ENCODE data around the gene TLR2. TPM values are rescaled to one million over a fixed set of nuclear protein-coding genes. Genes with fewer than 3 reads are reported as not detected.

The TLR2 gene
- total and polyA plus RNA-seq, 2 of the 4 experiments (the other 2 are of a cell fraction) = under 0.01 to 0.03 TPM

DNA sequence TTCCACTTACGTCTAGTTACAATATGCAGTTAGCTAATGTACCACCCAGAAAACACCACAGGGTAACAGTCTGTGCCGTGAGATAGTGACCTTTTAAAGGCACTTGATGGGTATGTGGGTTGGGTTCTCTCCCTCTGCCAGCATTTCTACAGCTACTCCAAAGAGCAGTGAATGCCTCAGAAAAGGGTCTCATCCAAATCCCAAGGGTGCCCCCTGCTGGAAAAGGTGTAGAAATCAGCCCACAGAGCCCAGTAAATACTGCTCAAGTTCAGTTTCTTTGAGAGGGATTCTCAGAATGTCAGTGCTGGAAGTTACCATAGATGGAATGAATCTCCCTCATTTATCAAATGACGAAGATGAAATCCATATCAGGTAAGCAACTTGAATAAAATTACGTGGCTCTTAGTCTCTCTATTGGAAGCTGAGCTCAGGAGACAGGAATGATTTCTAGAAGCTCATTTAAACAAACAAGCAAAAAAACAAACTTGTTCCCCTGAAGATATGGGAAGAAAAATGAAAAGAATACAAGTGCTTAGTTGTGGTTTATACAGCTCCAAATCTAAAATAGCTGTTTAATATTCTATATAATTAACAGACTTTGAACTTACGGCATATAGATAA, 66.2 kb downstream of the TLR2 start:
- in situ Hi-C loops (cut with MboI; ENCODE audit: low sequenced_read_pairs) = no loop called here

More for the DNA sequence above, 66.2 kb downstream of the TLR2 start:
- Histone ChIP-seq H3K9me1 (ENCODE audit: insufficient read depth, low read length) (no peaks in the 10 kb centered on the region), H4K8ac (ENCODE audit: low read depth in 2 of 2, low read length in 2 of 2) (no peak overlapping the region), H3K4me2 (ENCODE audit: low read depth, low read length) (no peak overlapping the region), H2AFZ (replicated peaks; ENCODE audit: low read length, poor library complexity) (no peak overlapping the region), H3K14ac (replicated peaks; ENCODE audit: low read depth, low read length) (no peak overlapping the region), H3K79me1 (ENCODE audit: low read depth in 1 of 2, low read length in 2 of 2) (no peaks in the 10 kb centered on the region), H3K4ac (ENCODE audit: low read depth, low read length) (no peak overlapping the region), H3K27me3 (ENCODE audit: control insufficient read depth, insufficient read depth, low read length) (no peaks in the 10 kb centered on the region; the same call in 1 of the 2 replicates), H2BK120ac (ENCODE audit: low read depth, low read length) (no peak overlapping the region), H4K20me1 (ENCODE audit: insufficient read depth, low read length) (no peaks in the 10 kb centered on the region), H4K5ac (ENCODE audit: low read depth, low read length) (no peak overlapping the region), H3K18ac (ENCODE audit: low read depth, low read length) (no peak overlapping the region), H2AK9ac (replicated peaks; ENCODE audit: low read depth, low read length, poor library complexity) (no peak overlapping the region), H3K4me3 (ENCODE audit: insufficient read depth, low read depth, low read length) (no peak overlapping the region), H3K4me1 (ENCODE audit: control insufficient read depth, insufficient read depth, low read length) (no peaks in the 10 kb centered on the region), H3K9ac (ENCODE audit: low read depth, low read length) (no peak overlapping the region), H3K9me3 (ENCODE audit: control insufficient read depth, insufficient read depth, low read length) (no peaks in the 10 kb centered on the region), H4K91ac (ENCODE audit: insufficient read depth, low read depth, low read length) (no peak overlapping the region), H3K36me3 (ENCODE audit: control insufficient read depth, insufficient read depth, low read length) (no peaks in the 10 kb centered on the region), H3K27ac (ENCODE audit: insufficient read depth, low read length) (no peak overlapping the region), H3K56ac (ENCODE audit: extremely low read depth, insufficient read depth, low read length) (no peak overlapping the region), H2BK20ac (ENCODE audit: low read depth, low read length) (no peak overlapping the region), H2AK5ac (ENCODE audit: low read depth, low read length) (no peak overlapping the region), H2BK15ac (ENCODE audit: low read depth, low read length) (no peak overlapping the region), H3K23ac (ENCODE audit: low read depth, low read length) (no peak overlapping the region), H2BK5ac (ENCODE audit: low read depth, low read length, poor library complexity, severe bottlenecking) (no peak overlapping the region)
- TF ChIP-seq RFX5 (IDR thresholded peaks at IDR 0.05; ENCODE audit: low read depth, low read length) (no peak), RCOR1 (IDR thresholded peaks at IDR 0.05; ENCODE audit: insufficient replicate concordance, low read length) (no peak), FOS (IDR thresholded peaks at IDR 0.05; ENCODE audit: low read depth, low read length) (no peak), CHD1 (IDR thresholded peaks at IDR 0.05; ENCODE audit: low read depth, low read length) (no peak), MAFK (IDR thresholded peaks at IDR 0.05; ENCODE audit: low read depth, low read length) (no peak), SMC3 (IDR thresholded peaks at IDR 0.05; ENCODE audit: low read depth, low read length) (peak; percentile 27; the same call in 1 of the 2 replicates), RAD21 (IDR thresholded peaks at IDR 0.05; ENCODE audit: low read length) (peak; percentile 63)
- TF ChIP-seq, protein P1, sequence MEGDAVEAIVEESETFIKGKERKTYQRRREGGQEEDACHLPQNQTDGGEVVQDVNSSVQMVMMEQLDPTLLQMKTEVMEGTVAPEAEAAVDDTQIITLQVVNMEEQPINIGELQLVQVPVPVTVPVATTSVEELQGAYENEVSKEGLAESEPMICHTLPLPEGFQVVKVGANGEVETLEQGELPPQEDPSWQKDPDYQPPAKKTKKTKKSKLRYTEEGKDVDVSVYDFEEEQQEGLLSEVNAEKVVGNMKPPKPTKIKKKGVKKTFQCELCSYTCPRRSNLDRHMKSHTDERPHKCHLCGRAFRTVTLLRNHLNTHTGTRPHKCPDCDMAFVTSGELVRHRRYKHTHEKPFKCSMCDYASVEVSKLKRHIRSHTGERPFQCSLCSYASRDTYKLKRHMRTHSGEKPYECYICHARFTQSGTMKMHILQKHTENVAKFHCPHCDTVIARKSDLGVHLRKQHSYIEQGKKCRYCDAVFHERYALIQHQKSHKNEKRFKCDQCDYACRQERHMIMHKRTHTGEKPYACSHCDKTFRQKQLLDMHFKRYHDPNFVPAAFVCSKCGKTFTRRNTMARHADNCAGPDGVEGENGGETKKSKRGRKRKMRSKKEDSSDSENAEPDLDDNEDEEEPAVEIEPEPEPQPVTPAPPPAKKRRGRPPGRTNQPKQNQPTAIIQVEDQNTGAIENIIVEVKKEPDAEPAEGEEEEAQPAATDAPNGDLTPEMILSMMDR (conservative IDR thresholded peaks at IDR 0.05; ENCODE audit: low read depth, low read length) = peak; percentile 69
- TF ChIP-seq, protein P2, sequence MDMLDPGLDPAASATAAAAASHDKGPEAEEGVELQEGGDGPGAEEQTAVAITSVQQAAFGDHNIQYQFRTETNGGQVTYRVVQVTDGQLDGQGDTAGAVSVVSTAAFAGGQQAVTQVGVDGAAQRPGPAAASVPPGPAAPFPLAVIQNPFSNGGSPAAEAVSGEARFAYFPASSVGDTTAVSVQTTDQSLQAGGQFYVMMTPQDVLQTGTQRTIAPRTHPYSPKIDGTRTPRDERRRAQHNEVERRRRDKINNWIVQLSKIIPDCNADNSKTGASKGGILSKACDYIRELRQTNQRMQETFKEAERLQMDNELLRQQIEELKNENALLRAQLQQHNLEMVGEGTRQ (IDR thresholded peaks at IDR 0.05; ENCODE audit: low read depth, low read length) = no peak
- TF ChIP-seq, protein P3, sequence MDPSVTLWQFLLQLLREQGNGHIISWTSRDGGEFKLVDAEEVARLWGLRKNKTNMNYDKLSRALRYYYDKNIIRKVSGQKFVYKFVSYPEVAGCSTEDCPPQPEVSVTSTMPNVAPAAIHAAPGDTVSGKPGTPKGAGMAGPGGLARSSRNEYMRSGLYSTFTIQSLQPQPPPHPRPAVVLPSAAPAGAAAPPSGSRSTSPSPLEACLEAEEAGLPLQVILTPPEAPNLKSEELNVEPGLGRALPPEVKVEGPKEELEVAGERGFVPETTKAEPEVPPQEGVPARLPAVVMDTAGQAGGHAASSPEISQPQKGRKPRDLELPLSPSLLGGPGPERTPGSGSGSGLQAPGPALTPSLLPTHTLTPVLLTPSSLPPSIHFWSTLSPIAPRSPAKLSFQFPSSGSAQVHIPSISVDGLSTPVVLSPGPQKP (IDR thresholded peaks at IDR 0.05; ENCODE audit: borderline replicate concordance, low read depth, low read length) = no peak
- ATAC-seq (ENCODE audit: low read depth) = peak; percentile 90
- WGBS, 2 experiments (ENCODE audit: extremely low coverage in 2 of 2, insufficient read length in 1 of 2) = no CpG with 5 or more reads among the region's 5 CpGs
- dilution Hi-C loops (cut with HindIII; ENCODE audit: low sequenced_read_pairs, unreplicated experiment) (no loop called here), intact Hi-C loops (cut with micrococcal nuclease) (loop anchor here (1.0 to 5.0 kb wide), 5 partner anchors 103 to 608 kb away; partner anchors contain the start of gene MND1)
- ChIA-PET POLR2A (ENCODE audit: unreplicated experiment) (no interaction called here), CTCF (interaction anchor here (0.6 to 1.2 kb wide), 2 partner anchors 10 to 61 kb away, joined by 3 to 4 read pairs; no protein-coding TSS in a partner anchor)
- DNase-seq = peak; percentile 58
- BruUV-seq (replicated peaks) = no TSS peak

All from IMR-90 (cell line).